Measurements from ENCODE around the gene CD80.
"Not testable (repeated sequence)": the region's sequence is repeated elsewhere in the genome, so short reads cannot be mapped to it uniquely, and the experiment has no call there.

Gene CD80

GRCh38 chr3:119570229-119570628, 10.8 kb upstream of the CD80 start:
- Mint-ChIP-seq H3K27me3 (peaks cover 21 to 35% of the 10 kb centered on the region in 2 donors), H3K36me3 (ENCODE audit: insufficient read depth) (no peaks in the 10 kb centered on the region), H3K9me3 (no peaks in the 10 kb centered on the region), H3K4me3 (no peak overlapping the region), H3K4me1 (ENCODE audit: low read depth in 2 of 2) (no peaks in the 10 kb centered on the region), H3K27ac (no peak overlapping the region)
- ATAC-seq (replicated peaks) (peak; percentile 8), DNase-seq (no peak)

- no peak for DNase-seq
- Mint-ChIP-seq H3K9me3 (no peaks in the 10 kb centered on the region), H3K27me3 (peaks cover 21 to 35% of the 10 kb centered on the region in 2 donors), H3K4me3 (no peak overlapping the region), H3K27ac (no peak overlapping the region), H3K4me1 (ENCODE audit: low read depth in 2 of 2) (no peaks in the 10 kb centered on the region), H3K36me3 (ENCODE audit: insufficient read depth) (no peaks in the 10 kb centered on the region)
- ATAC-seq (replicated peaks), result no peak
Measured at GRCh38 chr3:119569156-119569555, 9.7 kb upstream of the CD80 start.

GRCh38 chr3:119563334-119563733, 3.9 kb upstream of the CD80 start:
- not testable (repeated sequence) for ATAC-seq (replicated peaks); H3K4me3 Mint-ChIP-seq; H3K9me3 Mint-ChIP-seq; DNase-seq; H3K27me3 Mint-ChIP-seq; H3K36me3 Mint-ChIP-seq (ENCODE audit: insufficient read depth); H3K27ac Mint-ChIP-seq
- peaks cover 8 to 14% of the 10 kb centered on the region in 2 donors for H3K4me1 Mint-ChIP-seq (ENCODE audit: low read depth in 2 of 2)

GRCh38 chr3:119562307-119562961, 3.0 kb upstream of the CD80 start:
- Mint-ChIP-seq H3K27ac (peak overlapping the region; percentile 84 to 91), H3K36me3 (ENCODE audit: insufficient read depth) (peaks cover 4% of the 10 kb centered on the region), H3K4me1 (ENCODE audit: low read depth in 2 of 2) (peaks cover 8 to 14% of the 10 kb centered on the region in 2 donors), H3K9me3 (no peaks in the 10 kb centered on the region), H3K27me3 (peaks cover 0 to 3% of the 10 kb centered on the region in 2 donors), H3K4me3 (peak overlapping the region; percentile 8 to 25)
- ATAC-seq (replicated peaks) (peak; percentile 81), DNase-seq (peak; percentile 29 to 34 (median 31))

- DNase-seq (no peak), ATAC-seq (replicated peaks) (no peak)
- peak overlapping the region in 1 of 2 donors; percentile 71 for H3K27ac Mint-ChIP-seq
- H3K36me3 Mint-ChIP-seq (ENCODE audit: insufficient read depth), result peaks cover 4% of the 10 kb centered on the region
- H3K9me3 Mint-ChIP-seq, result no peaks in the 10 kb centered on the region
- H3K4me1 Mint-ChIP-seq (ENCODE audit: low read depth in 2 of 2), result peaks cover 8 to 18% of the 10 kb centered on the region in 2 donors
- H3K27me3 Mint-ChIP-seq, result peaks cover 0 to 19% of the 10 kb centered on the region in 2 donors
- H3K4me3 Mint-ChIP-seq, result no peak overlapping the region
Measured at GRCh38 chr3:119560160-119560559, 746 bp upstream of the CD80 start.

GRCh38 chr3:119558626-119559317, 642 bp downstream of the CD80 start:
- no peaks in the 10 kb centered on the region for H3K9me3 Mint-ChIP-seq
- H3K4me3 Mint-ChIP-seq, result no peak overlapping the region
- ATAC-seq (replicated peaks) (no peak), DNase-seq (no peak)
- peaks cover 0 to 19% of the 10 kb centered on the region in 2 donors for H3K27me3 Mint-ChIP-seq
- peaks cover 4% of the 10 kb centered on the region for H3K36me3 Mint-ChIP-seq (ENCODE audit: insufficient read depth)
- no peak overlapping the region for H3K27ac Mint-ChIP-seq
- peaks cover 8 to 18% of the 10 kb centered on the region in 2 donors for H3K4me1 Mint-ChIP-seq (ENCODE audit: low read depth in 2 of 2)

GRCh38 chr3:119557877-119558269, 1.5 kb downstream of the CD80 start:
- Mint-ChIP-seq H3K27ac (no peak overlapping the region), H3K4me3 (no peak overlapping the region), H3K36me3 (ENCODE audit: insufficient read depth) (peaks cover 4% of the 10 kb centered on the region)

GRCh38 chr3:119557192-119557876, 2.1 kb downstream of the CD80 start:
- Mint-ChIP-seq H3K36me3 (ENCODE audit: insufficient read depth) (peaks cover 2% of the 10 kb centered on the region), H3K27me3 (peaks cover 0 to 19% of the 10 kb centered on the region in 2 donors), H3K9me3 (no peaks in the 10 kb centered on the region), H3K4me3 (no peak overlapping the region), H3K4me1 (ENCODE audit: low read depth in 2 of 2) (peaks cover 6 to 12% of the 10 kb centered on the region in 2 donors), H3K27ac (no peak overlapping the region)
- ATAC-seq (replicated peaks) (no peak), DNase-seq (no peak)

More at GRCh38 chr3:119557877-119558269, 1.5 kb downstream of the CD80 start:
- Mint-ChIP-seq H3K9me3 (no peaks in the 10 kb centered on the region), H3K27me3 (peaks cover 0 to 19% of the 10 kb centered on the region in 2 donors), H3K4me1 (ENCODE audit: low read depth in 2 of 2) (peaks cover 8 to 18% of the 10 kb centered on the region in 2 donors)
- no peak for DNase-seq
- ATAC-seq (replicated peaks), result no peak

- Mint-ChIP-seq H3K9me3 (no peaks in the 10 kb centered on the region), H3K27me3 (peaks cover 0 to 19% of the 10 kb centered on the region in 2 donors), H3K4me1 (ENCODE audit: low read depth in 2 of 2) (peaks cover 4 to 9% of the 10 kb centered on the region in 2 donors), H3K4me3 (no peak overlapping the region), H3K27ac (peak overlapping the region in 1 of 2 donors; percentile 7), H3K36me3 (ENCODE audit: insufficient read depth) (no peaks in the 10 kb centered on the region)
- no peak for DNase-seq
- ATAC-seq (replicated peaks), result no peak
Measured at GRCh38 chr3:119555929-119556328, 3.5 kb downstream of the CD80 start.

- Mint-ChIP-seq H3K27me3 (peaks cover 0 to 19% of the 10 kb centered on the region in 2 donors), H3K4me1 (ENCODE audit: low read depth in 2 of 2) (peaks cover 4 to 9% of the 10 kb centered on the region in 2 donors), H3K27ac (peak overlapping the region in 1 of 2 donors; percentile 7), H3K36me3 (ENCODE audit: insufficient read depth) (no peaks in the 10 kb centered on the region), H3K9me3 (no peaks in the 10 kb centered on the region), H3K4me3 (no peak overlapping the region)
- no peak for DNase-seq
- ATAC-seq (replicated peaks), result peak; percentile 20
Measured at GRCh38 chr3:119555309-119555735, 4.1 kb downstream of the CD80 start.

GRCh38 chr3:119553823-119554415, 5.5 kb downstream of the CD80 start:
- Mint-ChIP-seq H3K4me1 (ENCODE audit: low read depth in 2 of 2) (peaks cover 0 to 4% of the 10 kb centered on the region in 2 donors), H3K4me3 (no peak overlapping the region), H3K27me3 (peaks cover 0 to 19% of the 10 kb centered on the region in 2 donors), H3K36me3 (ENCODE audit: insufficient read depth) (no peaks in the 10 kb centered on the region), H3K27ac (no peak overlapping the region), H3K9me3 (no peaks in the 10 kb centered on the region)
- DNase-seq (no peak), ATAC-seq (replicated peaks) (no peak)

- not testable (repeated sequence) for H3K9me3 Mint-ChIP-seq; ATAC-seq (replicated peaks); DNase-seq; H3K4me3 Mint-ChIP-seq; H3K4me1 Mint-ChIP-seq (ENCODE audit: low read depth in 2 of 2); H3K36me3 Mint-ChIP-seq (ENCODE audit: insufficient read depth); H3K27ac Mint-ChIP-seq
- peaks cover 0 to 19% of the 10 kb centered on the region in 2 donors for H3K27me3 Mint-ChIP-seq
Measured at GRCh38 chr3:119552928-119553327, 6.5 kb downstream of the CD80 start.

GRCh38 chr3:119551598-119551997, 7.8 kb downstream of the CD80 start:
- H3K27ac Mint-ChIP-seq, result no peak overlapping the region
- no peak for ATAC-seq (replicated peaks)
- no peak for DNase-seq

More at GRCh38 chr3:119551598-119551997, 7.8 kb downstream of the CD80 start:
- H3K36me3 Mint-ChIP-seq (ENCODE audit: insufficient read depth), result no peaks in the 10 kb centered on the region
- no peaks in the 10 kb centered on the region for H3K9me3 Mint-ChIP-seq
- H3K4me3 Mint-ChIP-seq, result no peak overlapping the region
- peaks cover 0 to 4% of the 10 kb centered on the region in 2 donors for H3K4me1 Mint-ChIP-seq (ENCODE audit: low read depth in 2 of 2)
- peaks cover 0 to 12% of the 10 kb centered on the region in 2 donors for H3K27me3 Mint-ChIP-seq

Measured in effector memory CD8-positive, alpha-beta T cell (primary cell).